Osteoblast (primary cell): ENCODE data around the gene SELENOM. TPM values are rescaled to one million over a fixed set of nuclear protein-coding genes. Genes with fewer than 3 reads are reported as not detected.

Source experiments
- DNase-seq: peaks from one replicate; pipeline ENCODE4 v3.0.0; 2011; ENCODE audit warnings: low spot score, mixed read lengths; ENCODE audit not compliant: insufficient read length; ENCODE audit errors: missing footprints
- H2AFZ ChIP-seq: 2 replicates; pipeline ENCODE4 v1.6.0; 2011; ENCODE audit warnings: mild to moderate bottlenecking, low read length
- H3K27ac ChIP-seq: 2 replicates; pipeline ENCODE4 v1.5.1; 2011; ENCODE audit warnings: mild to moderate bottlenecking, low read depth, low read length, moderate library complexity
- H3K27me3 ChIP-seq: 2 replicates; pipeline ENCODE4 v1.6.0; 2012; ENCODE audit warnings: mild to moderate bottlenecking, control low read depth, inconsistent platforms, low read length, moderate library complexity; ENCODE audit not compliant: insufficient read depth
- H3K36me3 ChIP-seq: 2 replicates; pipeline ENCODE4 v1.5.1; 2011; ENCODE audit warnings: mild to moderate bottlenecking, low read length, control low read depth, moderate library complexity; ENCODE audit not compliant: insufficient read depth
- H3K4me1 ChIP-seq: 2 replicates; pipeline ENCODE4 v1.5.1; 2011; ENCODE audit warnings: mild to moderate bottlenecking, low read length, control low read depth, moderate library complexity; ENCODE audit not compliant: insufficient read depth
- H3K4me2 ChIP-seq: 2 replicates; pipeline ENCODE4 v1.6.0; 2011; ENCODE audit warnings: mild to moderate bottlenecking, low read length; ENCODE audit not compliant: insufficient read depth
- H3K4me3 ChIP-seq: fragments of 200-600 bp; sonication (generic); 3 replicates; pipeline ENCODE4 v1.5.1; 2012; ENCODE audit warnings: mild to moderate bottlenecking, low read length, inconsistent platforms; ENCODE audit not compliant: insufficient read depth
- H3K79me2 ChIP-seq: 2 replicates; pipeline ENCODE4 v1.6.0; 2012; ENCODE audit warnings: mild to moderate bottlenecking, low read length, control low read depth, inconsistent platforms; ENCODE audit not compliant: insufficient read depth
- H3K9me3 ChIP-seq: 2 replicates; pipeline ENCODE4 v1.5.1; 2011; ENCODE audit warnings: low read depth, low read length, control low read depth
- H4K20me1 ChIP-seq: 2 replicates; pipeline ENCODE4 v1.6.0; 2012; ENCODE audit warnings: mild to moderate bottlenecking, low read length, control low read depth; ENCODE audit not compliant: insufficient read depth
- CTCF ChIP-seq: IDR thresholded peaks from 2 replicates; pipeline ENCODE4 v1.5.1; 2011; ENCODE audit warnings: mild to moderate bottlenecking, low read depth, low read length, moderate library complexity; ENCODE audit errors: extremely low read depth
- total RNA-seq: library from RNA; depleted of rRNA; stranded (reverse); fragments of >200 nt; gene quantifications from 2 replicates; pipeline ENCODE4 v1.2.3, GENCODE V29; 2012

SELENOM gene
- total RNA-seq, 1 donor = 157 TPM

GRCh38 chr22:31125521-31126117 is 18.3 kb upstream of the SELENOM start:
- Histone ChIP-seq H3K4me2 (no peak overlapping the region), H3K27ac (no peak overlapping the region), H3K79me2 (no peaks in the 10 kb centered on the region), H2AFZ (no peak overlapping the region), H3K36me3 (no peaks in the 10 kb centered on the region), H3K4me1 (peaks cover 3% of the 10 kb centered on the region), H3K27me3 (peaks cover 11% of the 10 kb centered on the region), H3K9me3 (no peaks in the 10 kb centered on the region), H3K4me3 (no peak overlapping the region), H4K20me1 (no peaks in the 10 kb centered on the region)
- DNase-seq = no peak
- no peak for TF ChIP-seq CTCF

GRCh38 chr22:31124811-31125465 is 17.6 kb upstream of the SELENOM start:
- H3K4me2 ChIP-seq = no peak overlapping the region
- H3K4me3 ChIP-seq = no peak overlapping the region
- no peaks in the 10 kb centered on the region for H3K9me3 ChIP-seq
- H4K20me1 ChIP-seq = no peaks in the 10 kb centered on the region
- no peak for TF ChIP-seq CTCF
- DNase-seq = peak; percentile 65
- peaks cover 3% of the 10 kb centered on the region for H3K4me1 ChIP-seq
- no peaks in the 10 kb centered on the region for H3K79me2 ChIP-seq
- H3K27me3 ChIP-seq = peaks cover 11% of the 10 kb centered on the region
- no peak overlapping the region for H3K27ac ChIP-seq
- no peaks in the 10 kb centered on the region for H3K36me3 ChIP-seq
- H2AFZ ChIP-seq = no peak overlapping the region

GRCh38 chr22:31124290-31124689 is 16.9 kb upstream of the SELENOM start:
- no peak overlapping the region for H3K4me3 ChIP-seq
- no peak overlapping the region for H2AFZ ChIP-seq

More at GRCh38 chr22:31124290-31124689, 16.9 kb upstream of the SELENOM start:
- H3K27me3 ChIP-seq = peaks cover 11% of the 10 kb centered on the region
- no peaks in the 10 kb centered on the region for H3K79me2 ChIP-seq
- peaks cover 3% of the 10 kb centered on the region for H3K4me1 ChIP-seq
- no peaks in the 10 kb centered on the region for H3K9me3 ChIP-seq
- H3K27ac ChIP-seq = no peak overlapping the region
- H4K20me1 ChIP-seq = no peaks in the 10 kb centered on the region
- H3K4me2 ChIP-seq = no peak overlapping the region
- no peak for TF ChIP-seq CTCF
- DNase-seq = peak; percentile 39
- H3K36me3 ChIP-seq = no peaks in the 10 kb centered on the region
